Body of pancreas (tissue), 4 donors: ENCODE data around the gene LIPF. TPM values are rescaled to one million over a fixed set of nuclear protein-coding genes. Genes with fewer than 3 reads are reported as not detected.

Experiments
- ATAC-seq: fragments of 150-250 bp; one replicate; pipeline ENCODE4 v1.9.1; 2016
- DNase-seq, 4 donors: peaks; one replicate each; pipeline ENCODE4 v3.0.0-alpha.2; 2019
- H3K27ac ChIP-seq, 4 donors: fragments of 200-600 bp; sonication (generic); 1 replicate in 3 of 4; 2 replicates in 1 of 4; pipeline versions ENCODE4 v1.5.1 to v1.6.1; 2016 to 2019; ENCODE audit warnings: mild to moderate bottlenecking in 1 of 4, mixed read lengths in 1 of 4, moderate library complexity in 1 of 4
- H3K27me3 ChIP-seq, 2 donors: fragments of 200-600 bp; sonication (generic); one replicate each; pipeline ENCODE4 v1.6.0; 2016; ENCODE audit warnings: mild to moderate bottlenecking in 1 of 2
- H3K36me3 ChIP-seq, 2 donors: fragments of 200-600 bp; sonication (generic); replicated peaks in 1 of 2; 2 replicates each; pipeline ENCODE4 v1.5.1; 2016; ENCODE audit warnings: low read depth in 2 of 2; ENCODE audit not compliant: insufficient read depth in 1 of 2
- H3K4me1 ChIP-seq: fragments of 200-600 bp; sonication (generic); one replicate; pipeline ENCODE4 v1.6.0; 2016
- H3K4me3 ChIP-seq, 2 donors: fragments of 200-600 bp; sonication (generic); 1 replicate in 1 of 2; 2 replicates in 1 of 2; pipeline ENCODE4 v1.5.1; 2016 to 2019
- H3K9me3 ChIP-seq, 3 donors: fragments of 200-600 bp; sonication (generic); 1 replicate in 2 of 3; 2 replicates in 1 of 3; pipeline ENCODE4 v1.5.1; 2016
- CTCF ChIP-seq, 7 experiments: fragments of 450-650 bp in 4 of 7; fragments of 200-600 bp in 3 of 7; sonication (generic) in 3 of 7; IDR thresholded peaks; one replicate each; pipeline ENCODE4 v1.5.1; 2016 to 2019; ENCODE audit warnings: antibody characterized with exemption in 7 of 7
- POLR2A ChIP-seq, 3 donors: fragments of 450-650 bp; IDR thresholded peaks; one replicate each; pipeline ENCODE4 v1.6.1; 2016; ENCODE audit warnings: antibody characterized with exemption in 3 of 3, mild to moderate bottlenecking in 2 of 3
- WGBS, 2 donors: methylation state at CpG; one replicate each; pipeline ENCODE4 v1.1.5; 2017; 5-methylcytosine and 5-hydroxymethylcytosine counted together
- intact Hi-C: fragments of 100-400 bp; cut with DNase I; formaldehyde crosslinking; loops from one replicate; pipeline ENCODE4 v1.15.1; 2023
- total RNA-seq, 2 donors: library from RNA; depleted of rRNA; stranded (reverse); fragments of >200 nt; gene quantifications; one replicate each; pipeline ENCODE4 v1.1.0, GENCODE V29; 2016

LIPF gene
- total RNA-seq, 2 donors from 2014 or later, result not detected

DNA sequence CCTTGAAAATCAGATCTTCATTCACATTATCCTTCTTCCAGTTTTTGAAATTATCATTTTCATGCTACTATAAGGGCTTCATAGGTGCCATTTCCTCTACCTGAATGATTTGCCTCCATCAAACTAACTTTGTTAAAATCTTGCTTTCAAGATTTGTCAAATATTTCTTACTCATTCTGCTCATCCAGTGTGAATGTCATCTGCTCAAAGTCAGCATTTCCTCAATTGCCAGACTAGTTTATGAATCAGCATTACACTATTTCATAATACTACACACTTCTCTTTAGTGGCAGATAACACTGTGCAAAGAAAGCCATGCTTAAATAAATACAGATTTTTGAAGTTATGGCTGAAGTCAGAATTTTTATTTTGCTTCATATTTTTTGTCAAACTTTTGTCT, 21.3 kb upstream of the LIPF start:
- Histone ChIP-seq H3K4me3 (no peak overlapping the region), H3K4me1 (no peaks in the 10 kb centered on the region), H3K36me3 (no peaks in the 10 kb centered on the region), H3K9me3 (no peaks in the 10 kb centered on the region), H3K27ac (no peak overlapping the region), H3K27me3 (no peaks in the 10 kb centered on the region)
- ATAC-seq, result no peak
- no peak for TF ChIP-seq POLR2A (IDR thresholded peaks at IDR 0.05)
- TF ChIP-seq CTCF (IDR thresholded peaks at IDR 0.05), result no peak
- no peak for DNase-seq
- intact Hi-C loops, result no loop called here

GRCh38 chr10:88647061-88647615, 17.1 kb upstream of the LIPF start:
- Histone ChIP-seq H3K27me3 (no peaks in the 10 kb centered on the region), H3K27ac (no peak overlapping the region), H3K9me3 (no peaks in the 10 kb centered on the region), H3K4me1 (no peaks in the 10 kb centered on the region), H3K36me3 (no peaks in the 10 kb centered on the region), H3K4me3 (no peak overlapping the region)
- intact Hi-C loops, result no loop called here
- TF ChIP-seq POLR2A (IDR thresholded peaks at IDR 0.05), result no peak
- TF ChIP-seq CTCF (IDR thresholded peaks at IDR 0.05), result no peak
- 65 to 70% methylated on average over 2 of the region's 2 CpGs for WGBS, 2 donors
- DNase-seq (no peak), ATAC-seq (no peak)

GRCh38 chr10:88651101-88651551, 13.1 kb upstream of the LIPF start:
- no peak for ATAC-seq
- no peak for DNase-seq
- no peak overlapping the region for H3K27ac ChIP-seq
- H3K4me3 ChIP-seq, result no peak overlapping the region
- H3K27me3 ChIP-seq, result no peaks in the 10 kb centered on the region
- intact Hi-C loops, result no loop called here
- no peaks in the 10 kb centered on the region for H3K36me3 ChIP-seq
- H3K4me1 ChIP-seq, result no peaks in the 10 kb centered on the region
- TF ChIP-seq CTCF (IDR thresholded peaks at IDR 0.05), result no peak
- H3K9me3 ChIP-seq, result no peaks in the 10 kb centered on the region

DNA sequence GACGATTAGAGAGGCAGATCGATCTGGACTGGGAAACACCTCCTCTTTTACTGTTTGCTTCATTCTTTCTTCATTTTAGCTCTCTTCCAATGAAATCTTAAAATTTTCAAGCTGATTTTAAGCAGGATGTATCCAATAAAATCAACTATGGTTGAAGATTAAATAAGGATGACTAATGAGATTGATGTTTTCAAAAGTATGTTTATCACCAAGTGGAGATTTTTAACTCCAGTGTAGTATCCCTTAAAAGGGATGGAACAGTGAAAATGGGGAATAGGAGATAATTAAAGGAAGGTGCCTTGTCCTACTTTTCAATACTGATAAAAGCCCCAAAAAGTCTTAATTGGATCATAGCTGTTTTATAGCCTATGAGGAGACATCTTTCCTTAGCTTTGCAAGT, 11.6 kb upstream of the LIPF start:
- H3K4me1 ChIP-seq, result no peaks in the 10 kb centered on the region
- H3K27me3 ChIP-seq, result no peaks in the 10 kb centered on the region
- no peak overlapping the region for H3K27ac ChIP-seq
- 85 to 90% methylated on average over 2 of the region's 2 CpGs for WGBS, 2 donors
- no peak for DNase-seq
- no peak overlapping the region for H3K4me3 ChIP-seq
- intact Hi-C loops, result no loop called here
- no peaks in the 10 kb centered on the region for H3K36me3 ChIP-seq
- no peaks in the 10 kb centered on the region for H3K9me3 ChIP-seq
- no peak for ATAC-seq
- TF ChIP-seq POLR2A (IDR thresholded peaks at IDR 0.05) (no peak), CTCF (IDR thresholded peaks at IDR 0.05) (no peak)

DNA sequence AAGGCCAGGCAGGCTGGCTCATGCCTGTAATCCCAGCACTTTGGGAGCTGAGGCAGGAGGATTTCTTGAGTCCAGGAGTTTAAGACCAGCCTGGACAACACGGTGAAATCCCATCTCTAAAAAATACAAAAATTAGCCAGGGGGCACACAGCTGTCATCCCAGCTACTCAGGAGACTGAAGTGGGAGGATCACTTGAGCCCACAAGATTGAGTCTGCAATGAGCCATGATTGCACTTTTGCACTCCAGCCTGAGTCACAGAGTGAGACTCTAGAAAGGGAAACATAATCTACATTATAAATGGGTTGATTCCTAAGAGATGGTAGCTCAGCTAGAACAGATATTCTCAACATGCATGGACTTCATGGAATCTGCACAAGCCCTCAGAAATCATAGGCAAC, 6.3 kb upstream of the LIPF start:
- no peak overlapping the region for H3K27ac ChIP-seq
- no peaks in the 10 kb centered on the region for H3K4me1 ChIP-seq
- no peak for TF ChIP-seq CTCF (IDR thresholded peaks at IDR 0.05)
- TF ChIP-seq POLR2A (IDR thresholded peaks at IDR 0.05), result no peak
- H3K9me3 ChIP-seq, result no peaks in the 10 kb centered on the region
- no peak overlapping the region for H3K4me3 ChIP-seq
- no peaks in the 10 kb centered on the region for H3K27me3 ChIP-seq
- H3K36me3 ChIP-seq, result no peaks in the 10 kb centered on the region
- ATAC-seq, result no peak
- no peak for DNase-seq
- intact Hi-C loops, result no loop called here
- 82 to 83% methylated on average over 1 of the region's 1 CpG for WGBS, 2 donors
